WI38 (cell line): ENCODE data around the gene TMEM108.

Experiments used
- H3K4me3 ChIP-seq: 2 replicates; pipeline ENCODE4 v1.5.1; 2011; ENCODE audit warnings: low read depth, mild to moderate bottlenecking, control low read depth, low read length
- CTCF ChIP-seq: IDR thresholded peaks from 2 replicates; pipeline ENCODE4 v1.5.1; 2012; ENCODE audit warnings: low read depth, mild to moderate bottlenecking, control low read depth, low read length

Gene TMEM108

GRCh38 chr3:133393691-133394474 is 355.7 kb downstream of the TMEM108 start:
- no peak overlapping the region for H3K4me3 ChIP-seq
- no peak for TF ChIP-seq CTCF

- no peak for TF ChIP-seq CTCF
Observed at GRCh38 chr3:133394561-133395311, 356.5 kb downstream of the TMEM108 start.

GRCh38 chr3:133396906-133397305 is 358.7 kb downstream of the TMEM108 start:
- H3K4me3 ChIP-seq, result no peak overlapping the region
- no peak for TF ChIP-seq CTCF

More at GRCh38 chr3:133394561-133395311, 356.5 kb downstream of the TMEM108 start:
- H3K4me3 ChIP-seq, result no peak overlapping the region

GRCh38 chr3:133400006-133400515 is 361.9 kb downstream of the TMEM108 start, which contains the start of gene BFSP2:
Gene BFSP2 (plus strand): TSS chr3:133400056. CDS start chr3:133400084, 28 bp downstream.
- no peak for TF ChIP-seq CTCF
- H3K4me3 ChIP-seq, result no peak within 1 kb of the TSS

- H3K4me3 ChIP-seq, result no peak overlapping the region
- TF ChIP-seq CTCF, result no peak
Observed at GRCh38 chr3:133401374-133402135, 363.4 kb downstream of the TMEM108 start.

- no peak overlapping the region for H3K4me3 ChIP-seq
- no peak for TF ChIP-seq CTCF
Observed at GRCh38 chr3:133404920-133405319, 366.7 kb downstream of the TMEM108 start.
